Fibroblast of lung (primary cell): Measurements from ENCODE around the gene KIRREL2.

Source experiments
- CTCF ChIP-seq, 2 donors: IDR thresholded peaks in 1 of 2; conservative IDR thresholded peaks in 1 of 2; 1 replicate in 1 of 2; 2 replicates in 1 of 2; pipeline ENCODE4 v1.5.1; 2011 to 2012; ENCODE audit warnings: low read length in 2 of 2, control low read depth in 1 of 2, inconsistent platforms in 1 of 2, low read depth in 1 of 2, mild to moderate bottlenecking in 1 of 2
- EZH2 ChIP-seq: IDR thresholded peaks from 2 replicates; pipeline ENCODE4 v1.5.1; 2012; ENCODE audit warnings: low read length, control low read depth, mild to moderate bottlenecking; ENCODE audit errors: missing control alignments

DNA sequence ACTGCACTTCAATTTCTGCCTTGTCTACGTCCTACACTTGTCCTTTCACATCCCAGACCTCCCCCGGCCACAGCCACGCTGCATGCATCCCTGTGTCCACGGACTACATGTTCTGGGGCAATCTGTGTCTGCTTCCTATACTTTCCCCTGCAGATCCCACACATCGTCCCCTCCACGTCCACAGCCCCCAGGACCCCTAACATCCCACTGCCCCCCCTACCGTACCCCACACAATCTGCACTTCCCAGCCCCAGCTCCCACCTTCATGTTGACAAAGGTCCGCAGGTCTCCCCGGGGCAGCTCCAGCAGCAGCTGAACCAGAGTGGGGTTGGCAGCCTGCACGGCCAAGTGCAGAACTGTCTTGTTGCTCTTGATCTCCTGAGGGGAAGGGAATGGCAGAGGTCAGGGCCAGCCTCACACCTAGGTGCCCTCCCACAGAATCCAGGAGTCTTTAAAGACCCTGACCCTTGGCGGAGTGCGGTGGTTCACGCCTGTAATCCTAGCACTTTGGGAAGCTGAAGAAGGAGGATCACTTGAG is 33.5 kb downstream of the KIRREL2 start:
- TF ChIP-seq CTCF (conservative IDR thresholded peaks at IDR 0.05 in 1 of 2, IDR thresholded peaks at IDR 0.05 in 1 of 2; ENCODE audit: low read depth in 1 of 2, low read length in 2 of 2): no peak
- TF ChIP-seq EZH2: no peak
